AG09319 (cell line): ENCODE data around the gene SOX6.

Experiments used
- DNase-seq: peaks from one replicate; pipeline ENCODE4 v3.0.0-alpha.2; 2010; ENCODE audit warnings: low read depth; ENCODE audit errors: extremely low read depth
- CTCF ChIP-seq: IDR thresholded peaks from 2 replicates; pipeline ENCODE4 v1.5.1; 2011; ENCODE audit warnings: low read depth, mild to moderate bottlenecking, inconsistent platforms, low read length, moderate library complexity

Gene SOX6

DNA sequence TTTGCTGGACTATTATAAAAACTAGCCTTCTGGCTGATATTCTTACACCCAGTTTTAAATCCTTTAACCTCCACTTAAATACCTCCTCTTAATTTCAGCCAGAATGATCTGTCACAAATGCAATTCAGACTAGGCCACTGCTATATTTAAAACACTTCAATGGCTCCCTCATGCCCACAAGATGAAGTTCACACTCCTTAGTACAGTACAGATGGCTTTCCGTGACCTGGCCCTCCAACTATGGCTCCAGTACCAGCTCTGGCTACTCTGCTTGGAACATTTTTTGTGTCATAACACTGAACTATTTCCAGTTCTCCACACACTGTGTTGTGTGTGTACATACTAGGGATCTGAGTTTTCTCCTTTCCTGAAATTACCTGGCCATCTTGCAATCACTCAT, 353.4 kb downstream of the SOX6 start:
- no peak for TF ChIP-seq CTCF
- DNase-seq, result no peak

GRCh38 chr11:16001899-16002426, 354.4 kb downstream of the SOX6 start:
- TF ChIP-seq CTCF, result no peak
- peak; percentile 83 for DNase-seq

GRCh38 chr11:16001044-16001568, 355.2 kb downstream of the SOX6 start:
- no peak for DNase-seq
- no peak for TF ChIP-seq CTCF

- TF ChIP-seq CTCF, result no peak
- peak; percentile 7 for DNase-seq
Observed at GRCh38 chr11:16000065-16000464, 356.3 kb downstream of the SOX6 start.

DNA sequence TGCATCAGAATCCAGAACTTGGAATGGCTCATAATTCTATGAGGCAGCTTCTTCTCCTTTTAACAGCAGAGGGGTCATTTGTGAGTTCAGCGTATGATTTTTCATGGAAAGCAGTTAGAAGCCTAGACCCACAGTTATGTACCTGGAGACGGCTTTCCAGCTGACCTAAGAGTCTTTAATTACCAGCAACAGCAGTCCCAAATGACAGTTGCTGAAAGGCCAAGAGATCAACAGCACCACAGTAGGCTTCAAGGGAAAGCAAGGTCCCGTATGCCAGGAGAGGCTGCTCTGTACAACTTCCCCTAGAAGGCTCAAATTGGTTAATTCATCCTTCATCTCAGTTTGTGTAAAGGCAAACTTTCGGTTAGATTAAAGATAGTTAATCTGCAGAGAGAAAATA, 363.0 kb downstream of the SOX6 start:
- TF ChIP-seq CTCF, result no peak
- DNase-seq, result no peak

- TF ChIP-seq CTCF, result no peak
- DNase-seq, result no peak
Observed at GRCh38 chr11:15991215-15991614, 365.1 kb downstream of the SOX6 start.

DNA sequence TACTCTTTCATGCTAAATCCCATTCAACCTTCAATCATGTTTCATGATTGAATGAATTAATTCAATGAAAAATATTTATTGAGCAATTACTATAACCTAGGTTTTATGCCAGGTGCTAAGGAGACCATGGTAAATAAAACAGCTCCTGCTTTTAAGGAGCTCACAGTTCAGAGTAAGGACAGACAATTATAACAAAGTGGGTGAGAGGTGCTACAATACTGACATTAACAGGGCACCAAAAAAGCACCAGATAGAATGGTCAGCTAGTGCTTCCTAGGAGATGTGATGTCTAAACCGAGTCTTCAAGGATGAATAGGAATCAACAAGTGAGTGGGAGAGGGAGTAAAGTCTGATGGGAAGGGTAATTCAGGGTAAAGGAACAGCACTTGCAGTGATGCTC, 366.7 kb downstream of the SOX6 start:
- DNase-seq, result no peak
- no peak for TF ChIP-seq CTCF
